ENCODE data around the gene CDC14A.

- TF ChIP-seq CEBPB (IDR thresholded peaks at IDR 0.05) (no peak), MAX (IDR thresholded peaks at IDR 0.05) (no peak), RAD21 (IDR thresholded peaks at IDR 0.05; ENCODE audit: low read depth) (no peak), REST (IDR thresholded peaks at IDR 0.05; ENCODE audit: low read depth) (no peak), TEAD4 (IDR thresholded peaks at IDR 0.05) (no peak), YY1 (IDR thresholded peaks at IDR 0.05; ENCODE audit: low read depth) (no peak)
These were observed 89.3 kb downstream of the CDC14A start for GRCh38 chr1:100441651-100442050.
